Prostate gland (tissue), 2 donors: ENCODE measurements around the gene TIPARP. TPM values are rescaled to one million over a fixed set of nuclear protein-coding genes. Genes with fewer than 3 reads are reported as not detected.

Source experiments
- DNase-seq: peaks from one replicate; pipeline ENCODE4 v3.0.0-alpha.2; 2019; ENCODE audit warnings: low spot score
- H3K27ac ChIP-seq, 2 donors: fragments of 200-600 bp; sonication (generic); 2 replicates each; pipeline ENCODE4 v1.5.1; 2017 to 2019
- H3K27me3 ChIP-seq: fragments of 200-600 bp; sonication (generic); replicated peaks from 2 replicates; pipeline ENCODE4 v1.5.1; 2019; ENCODE audit not compliant: insufficient read depth
- H3K36me3 ChIP-seq, 2 donors: fragments of 200-600 bp; sonication (generic); 1 replicate in 1 of 2; 2 replicates in 1 of 2; pipeline versions ENCODE4 v1.5.1 to v1.8.1; 2017 to 2019
- H3K4me1 ChIP-seq: fragments of 200-600 bp; sonication (generic); replicated peaks from 2 replicates; pipeline ENCODE4 v1.5.1; 2019
- H3K4me3 ChIP-seq, 2 donors: fragments of 200-600 bp; sonication (generic); 2 replicates each; pipeline ENCODE4 v1.5.1; 2017 to 2019
- H3K9me3 ChIP-seq: fragments of 200-600 bp; sonication (generic); 2 replicates; pipeline ENCODE4 v1.5.1; 2017
- CTCF ChIP-seq, 4 experiments: fragments of 200-600 bp in 2 of 4; fragments of 450-650 bp in 2 of 4; sonication (generic) in 2 of 4; IDR thresholded peaks; 1 replicate in 3 of 4; 2 replicates in 1 of 4; pipeline ENCODE4 v1.5.1; 2016 to 2019; ENCODE audit warnings: antibody characterized with exemption in 4 of 4, mild to moderate bottlenecking in 2 of 4, moderate library complexity in 2 of 4
- POLR2A ChIP-seq: fragments of 450-650 bp; IDR thresholded peaks from one replicate; pipeline ENCODE4 v1.6.1; 2016; ENCODE audit warnings: antibody characterized with exemption, mild to moderate bottlenecking
- POLR2AphosphoS5 ChIP-seq: sonication (generic); formaldehyde crosslinking; IDR thresholded peaks from one replicate; pipeline ENCODE4 v1.6.1; 2017; ENCODE audit warnings: antibody characterized with exemption
- WGBS: methylation state at CpG from one replicate; pipeline ENCODE4 v1.1.5; 2018; 5-methylcytosine and 5-hydroxymethylcytosine counted together
- intact Hi-C: fragments of 100-400 bp; cut with DNase I; formaldehyde crosslinking; loops from one replicate; pipeline ENCODE4 v1.14.2; 2022
- total RNA-seq, 2 donors: library from RNA; depleted of rRNA; stranded (reverse); fragments of >200 nt; gene quantifications; one replicate each; pipeline ENCODE4 v1.1.0, GENCODE V29; 2016

The TIPARP gene
- total RNA-seq, 2 donors from 2014 or later, result 31.9 to 52.0 TPM

- no peaks in the 10 kb centered on the region for H3K9me3 ChIP-seq
- 89% methylated on average over 2 of the region's 2 CpGs for WGBS
- H3K36me3 ChIP-seq, result no peaks in the 10 kb centered on the region
- no peak overlapping the region for H3K4me3 ChIP-seq
- TF ChIP-seq POLR2AphosphoS5 (no peak), CTCF (IDR thresholded peaks at IDR 0.05) (no peak), POLR2A (no peak)
- peaks cover 3% of the 10 kb centered on the region for H3K4me1 ChIP-seq
- H3K27me3 ChIP-seq, result no peaks in the 10 kb centered on the region
- intact Hi-C loops, result loop anchor here (5.0 kb wide), 2 partner anchors 138 to 518 kb away; no protein-coding TSS in a partner anchor
- no peak for DNase-seq
- no peak overlapping the region for H3K27ac ChIP-seq
Observed at GRCh38 chr3:156670077-156670476, 4.3 kb upstream of the TIPARP start.

- no peak overlapping the region for H3K4me3 ChIP-seq
- H3K36me3 ChIP-seq, result no peaks in the 10 kb centered on the region
- H3K27me3 ChIP-seq, result no peaks in the 10 kb centered on the region
- no peak for DNase-seq
- whole genome bisulfite sequencing, result 71% methylated on average over 4 of the region's 4 CpGs
- no peak overlapping the region for H3K27ac ChIP-seq
- peaks cover 3% of the 10 kb centered on the region for H3K4me1 ChIP-seq
- H3K9me3 ChIP-seq, result no peaks in the 10 kb centered on the region
- TF ChIP-seq POLR2AphosphoS5 (no peak), CTCF (IDR thresholded peaks at IDR 0.05) (no peak), POLR2A (no peak)
- intact Hi-C loops, result loop anchor here (5.0 kb wide), 2 partner anchors 138 to 518 kb away; no protein-coding TSS in a partner anchor
Observed at GRCh38 chr3:156670652-156671051, 3.7 kb upstream of the TIPARP start.

GRCh38 chr3:156673732-156674045 is 701 bp upstream of the TIPARP start:
- Histone ChIP-seq H3K27me3 (no peaks in the 10 kb centered on the region), H3K36me3 (no peaks in the 10 kb centered on the region), H3K27ac (peak overlapping the region; percentile 96 to 98), H3K4me1 (peaks cover 3% of the 10 kb centered on the region), H3K4me3 (peak overlapping the region; percentile 88 to 94), H3K9me3 (no peaks in the 10 kb centered on the region)
- TF ChIP-seq POLR2AphosphoS5 (no peak), CTCF (IDR thresholded peaks at IDR 0.05) (no peak), POLR2A (no peak)
- DNase-seq, result no peak
- intact Hi-C loops, result loop anchor here (1.0 to 5.0 kb wide), 6 partner anchors 118 to 521 kb away; partner anchors contain the start of gene SSR3
- 12% methylated on average over 10 of the region's 10 CpGs for WGBS

- H3K36me3 ChIP-seq, result no peaks in the 10 kb centered on the region
- peak overlapping the region; percentile 96 to 98 for H3K27ac ChIP-seq
- under 1% methylated on average over 79 of the region's 93 CpGs for WGBS
- DNase-seq, result peak; percentile 56
- peak overlapping the region; percentile 88 to 94 for H3K4me3 ChIP-seq
- intact Hi-C loops, result loop anchor here (1.0 to 5.0 kb wide), 6 partner anchors 120 to 523 kb away; partner anchors contain the start of gene SSR3
- H3K27me3 ChIP-seq, result no peaks in the 10 kb centered on the region
- H3K9me3 ChIP-seq, result no peaks in the 10 kb centered on the region
- TF ChIP-seq CTCF (IDR thresholded peaks at IDR 0.05) (peak; percentile 24 to 52 (median 37)), POLR2A (no peak)
- H3K4me1 ChIP-seq, result peaks cover 3% of the 10 kb centered on the region
Observed at GRCh38 chr3:156674911-156675829, 780 bp downstream of the TIPARP start.
